Right lobe of liver (tissue), 6 donors: Measurements from ENCODE around the gene ARHGEF33. TPM values are rescaled to one million over a fixed set of nuclear protein-coding genes. Genes with fewer than 3 reads are reported as not detected.

Experiments
- ATAC-seq, 4 donors: fragments of 200-7000 bp; cut with Tn5 transposase; one replicate each; pipeline ENCODE4 v1.9.1; 2020; ENCODE audit warnings: mild to moderate bottlenecking in 4 of 4, moderate library complexity in 4 of 4
- DNase-seq, 3 donors: peaks; one replicate each; pipeline ENCODE4 v3.0.0-alpha.2; 2020
- H3K27ac ChIP-seq, 3 donors: fragments of 200-600 bp; one replicate each; pipeline ENCODE4 v1.8.0; 2022
- H3K27me3 ChIP-seq, 2 donors: fragments of 200-600 bp; one replicate each; pipeline ENCODE4 v1.8.0; 2022
- H3K36me3 ChIP-seq, 4 donors: fragments of 200-600 bp; sonication (generic) in 1 of 4; one replicate each; pipeline versions ENCODE4 v1.5.1 to v1.8.0; 2017 to 2022; ENCODE audit warnings: control low read depth in 1 of 4
- H3K4me1 ChIP-seq, 4 donors: fragments of 200-600 bp; sonication (generic) in 1 of 4; one replicate each; pipeline versions ENCODE4 v1.5.1 to v1.8.0; 2017 to 2022; ENCODE audit warnings: control low read depth in 1 of 4
- H3K4me3 ChIP-seq, 3 donors: fragments of 200-600 bp; one replicate each; pipeline ENCODE4 v1.8.0; 2022
- H3K9me3 ChIP-seq, 4 donors: fragments of 200-600 bp; sonication (generic) in 1 of 4; one replicate each; pipeline versions ENCODE4 v1.5.1 to v1.8.0; 2017 to 2022; ENCODE audit warnings: control low read depth in 1 of 4
- CTCF ChIP-seq, 4 donors: fragments of 200-600 bp in 3 of 4; fragments of 450-650 bp in 1 of 4; IDR thresholded peaks; one replicate each; pipeline versions ENCODE4 v1.5.1 to v1.8.0; 2016 to 2022; ENCODE audit warnings: antibody characterized with exemption in 4 of 4, mild to moderate bottlenecking in 2 of 4
- POLR2A ChIP-seq: fragments of 450-650 bp; IDR thresholded peaks from one replicate; pipeline ENCODE4 v1.6.1; 2017; ENCODE audit warnings: antibody characterized with exemption, mild to moderate bottlenecking
- WGBS: methylation state at CpG from one replicate; pipeline ENCODE4 v1.1.6; 2018; ENCODE audit warnings: low coverage, low lambda C conversion rate; ENCODE audit not compliant: insufficient coverage; ENCODE audit errors: missing lambda C conversion rate; 5-methylcytosine and 5-hydroxymethylcytosine counted together
- intact Hi-C, 2 donors: fragments of 100-400 bp; cut with DNase I; formaldehyde crosslinking; loops; one replicate each; pipeline versions ENCODE4 v1.11.2 to v1.14.1; 2022
- total RNA-seq, 6 experiments: library from RNA; depleted of rRNA in 2 of 6; stranded (reverse); fragments of >200 nt in 2 of 6; fragmentation: NEBNext Ultra II Directional in 3 of 6; extraction: Animal tissue kit (Norgen Biotek cat#: 25700) in 3 of 6; gene quantifications; one replicate each; pipeline versions ENCODE4 v1.1.0 to v1.2.4, GENCODE V29; 2016 to 2023
- donor health status: DM: no; HTN: yes; CAD: no.
- donor health status: DM: no; HTN: no; CAD: no.
- donor health status: DM: no; HTN: no; CAD: no.
- donor health status: DM: no; HTN: yes; CAD: no.
- donor health status: DM: no; HTN: yes; CAD: no.

ARHGEF33 gene
- total RNA-seq, 6 experiments from 2014 or later, result 0.11 to 0.56 (median 0.29) TPM; not detected in 2

GRCh38 chr2:38945372-38945771 lies 55.7 kb downstream of the ARHGEF33 start:
- DNase-seq (no peak), ATAC-seq (peak in 1 of 4 donors; percentile 10)
- no peaks in the 10 kb centered on the region for H3K36me3 ChIP-seq
- TF ChIP-seq POLR2A (no peak), CTCF (IDR thresholded peaks at IDR 0.05) (no peak)
- WGBS, result 85% methylated on average over 4 of the region's 4 CpGs
- H3K27me3 ChIP-seq, result no peaks in the 10 kb centered on the region
- no peaks in the 10 kb centered on the region for H3K4me1 ChIP-seq
- H3K4me3 ChIP-seq, result no peak overlapping the region
- H3K27ac ChIP-seq, result no peak overlapping the region
- H3K9me3 ChIP-seq, result no peaks in the 10 kb centered on the region
- intact Hi-C loops, result loop anchor here in 1 of 2 donors (10.0 kb wide), 1 partner anchor 289 kb away; no protein-coding TSS in a partner anchor

DNA sequence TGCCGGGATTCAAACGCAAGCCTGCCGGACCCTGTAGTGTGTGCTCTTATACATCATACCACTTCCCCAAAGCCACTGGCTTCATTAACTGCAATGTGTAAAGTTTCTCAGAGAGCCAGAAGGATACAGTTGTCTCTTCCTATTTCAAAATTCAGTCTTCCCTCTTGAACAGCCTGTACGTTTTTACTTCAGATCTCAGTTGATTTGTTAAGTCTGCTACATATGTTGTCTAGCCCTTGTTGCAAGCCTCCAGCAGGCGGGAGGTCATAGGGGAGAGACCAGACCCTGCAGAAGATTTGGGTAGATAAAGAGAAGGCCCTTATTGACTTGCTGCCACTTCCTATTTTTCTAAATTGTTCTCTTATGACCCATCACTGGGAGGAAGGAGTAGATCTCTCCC lies 56.2 kb downstream of the ARHGEF33 start:
- intact Hi-C loops, result loop anchor here in 1 of 2 donors (10.0 kb wide), 1 partner anchor 289 kb away; no protein-coding TSS in a partner anchor
- Histone ChIP-seq H3K4me1 (no peaks in the 10 kb centered on the region), H3K27ac (no peak overlapping the region), H3K9me3 (no peaks in the 10 kb centered on the region), H3K27me3 (no peaks in the 10 kb centered on the region), H3K4me3 (no peak overlapping the region), H3K36me3 (no peaks in the 10 kb centered on the region)
- no peak for TF ChIP-seq POLR2A
- TF ChIP-seq CTCF (IDR thresholded peaks at IDR 0.05), result no peak
- 52% methylated on average over 2 of the region's 5 CpGs for WGBS
- DNase-seq (no peak), ATAC-seq (peak in 1 of 4 donors; percentile 33)

DNA sequence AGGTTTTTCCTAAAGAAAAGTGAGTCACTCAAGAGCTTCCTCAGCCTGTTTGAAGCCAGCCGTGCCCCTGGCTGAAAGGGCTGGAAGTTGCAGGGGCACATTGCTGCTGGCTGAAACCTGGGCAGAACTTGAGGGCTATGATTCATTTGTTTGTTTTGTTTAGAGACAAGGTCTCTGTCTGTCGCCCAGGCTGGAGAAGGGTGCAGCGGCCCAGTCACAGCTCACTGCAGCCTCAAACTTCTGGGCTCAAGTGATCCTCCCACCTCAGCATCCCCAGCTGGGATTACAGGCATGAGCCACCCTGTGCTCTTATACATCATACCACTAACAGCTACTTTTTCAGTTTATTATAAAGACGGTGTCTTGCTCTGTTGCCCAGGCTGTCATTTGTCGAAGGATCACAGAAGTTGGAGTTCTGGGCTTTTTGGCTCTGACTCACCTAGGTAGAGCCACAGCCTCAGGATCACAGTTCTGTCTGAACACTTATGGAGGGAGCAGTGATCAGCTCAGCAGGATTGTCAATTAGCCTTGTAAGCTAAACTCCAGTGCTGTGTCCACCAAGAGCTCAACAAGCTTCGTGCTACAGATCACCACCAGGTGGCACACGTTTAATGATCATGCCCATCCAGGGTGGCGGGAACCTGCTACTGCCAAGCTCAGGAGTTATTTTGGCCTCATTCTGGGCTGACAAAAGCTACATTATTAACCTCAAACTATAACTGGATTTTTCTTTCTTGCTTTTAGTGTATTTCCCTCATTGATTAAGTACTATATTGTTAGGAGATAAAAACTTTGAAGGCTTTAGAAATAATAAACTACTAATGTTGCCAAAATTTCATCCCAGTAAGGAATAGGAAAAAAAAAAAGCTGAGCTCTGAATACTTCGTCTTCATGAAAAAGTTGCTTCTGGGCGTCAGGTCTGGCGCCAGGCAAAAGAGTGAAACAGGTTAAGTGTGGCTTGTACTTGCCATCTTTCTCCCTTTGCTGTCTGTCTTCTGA lies 57.9 kb downstream of the ARHGEF33 start:
- WGBS, result 41% methylated on average over 9 of the region's 11 CpGs
- TF ChIP-seq CTCF (IDR thresholded peaks at IDR 0.05) (peak; percentile 55 to 80 (median 69)), POLR2A (no peak)
- ATAC-seq (peak; percentile 96 to 98 (median 98)), DNase-seq (peak; percentile 71 to 81 (median 72))
- Histone ChIP-seq H3K36me3 (no peaks in the 10 kb centered on the region), H3K9me3 (no peaks in the 10 kb centered on the region), H3K27ac (no peak overlapping the region), H3K27me3 (no peaks in the 10 kb centered on the region), H3K4me3 (no peak overlapping the region), H3K4me1 (no peaks in the 10 kb centered on the region)
- intact Hi-C loops, result loop anchor here in 1 of 2 donors (10.0 kb wide), 1 partner anchor 287 kb away; no protein-coding TSS in a partner anchor

DNA sequence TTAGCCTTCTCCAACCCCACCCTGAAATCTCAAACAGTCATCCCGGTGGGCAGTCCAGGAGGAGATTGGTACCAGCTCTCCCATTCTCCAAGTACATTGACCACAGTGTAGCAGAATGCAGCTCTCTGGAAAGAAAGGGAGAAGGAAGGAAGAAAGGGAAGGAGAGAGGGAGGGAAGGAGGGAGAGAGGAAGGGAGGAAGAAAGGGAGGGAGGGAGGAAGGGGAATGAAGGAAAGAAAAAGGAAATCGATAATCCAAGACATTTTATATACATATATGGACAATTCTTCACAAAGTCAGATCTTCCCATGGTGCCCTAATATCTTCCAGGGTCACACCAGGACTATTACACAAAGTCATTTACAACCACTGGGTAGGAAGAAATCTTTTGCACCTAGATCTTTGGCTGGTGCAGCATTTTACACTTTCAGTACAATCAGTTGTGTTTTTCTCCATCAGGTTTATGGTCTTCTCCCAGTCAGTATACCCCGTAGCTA lies 58.8 kb downstream of the ARHGEF33 start:
- Histone ChIP-seq H3K36me3 (no peaks in the 10 kb centered on the region), H3K4me3 (no peak overlapping the region), H3K27me3 (no peaks in the 10 kb centered on the region), H3K9me3 (no peaks in the 10 kb centered on the region), H3K27ac (no peak overlapping the region), H3K4me1 (no peaks in the 10 kb centered on the region)
- ATAC-seq (no peak), DNase-seq (no peak)
- WGBS, result 84% methylated on average over 3 of the region's 3 CpGs
- TF ChIP-seq POLR2A, result no peak
- TF ChIP-seq CTCF (IDR thresholded peaks at IDR 0.05), result no peak
- intact Hi-C loops, result loop anchor here in 1 of 2 donors (10.0 kb wide), 1 partner anchor 286 kb away; no protein-coding TSS in a partner anchor
